ENCODE data around the gene ATAD1. TPM values are rescaled to one million over a fixed set of nuclear protein-coding genes. Genes with fewer than 3 reads are reported as not detected.
"Not testable (repeated sequence)": the region's sequence is repeated elsewhere in the genome, so short reads cannot be mapped to it uniquely, and the experiment has no call there.

The ATAD1 gene
- total and polyA plus RNA-seq, 2 donors = 30.7 to 60.6 TPM

- H3K27ac ChIP-seq (ENCODE audit: low read depth) = no peak overlapping the region
These were observed 42.2 kb upstream of the ATAD1 start for GRCh38 chr10:87860156-87860795.

DNA sequence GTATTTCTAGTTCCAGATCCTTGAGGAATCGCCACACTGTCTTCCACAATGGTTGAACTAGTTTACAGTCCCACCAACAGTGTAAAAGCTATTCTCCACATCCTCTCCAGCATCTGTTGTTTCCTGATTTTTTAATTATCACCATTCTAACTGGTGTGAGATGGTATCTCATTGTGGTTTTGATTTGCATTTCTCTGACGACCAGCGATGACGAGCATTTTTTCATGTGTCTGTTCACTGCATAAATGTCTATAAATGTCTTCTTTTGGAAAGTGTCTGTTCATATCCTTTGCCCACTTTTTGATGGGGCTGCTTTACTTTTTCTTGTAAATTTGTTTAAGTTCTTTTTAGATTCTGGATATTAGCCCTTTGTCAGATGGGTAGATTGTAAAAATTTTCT is 37.6 kb upstream of the ATAD1 start:
- not testable (repeated sequence) for H3K36me3 ChIP-seq (ENCODE audit: insufficient read depth); DNase-seq (ENCODE audit: extremely low spot score); H3K4me3 ChIP-seq (ENCODE audit: low read depth, low read length); H3K4me1 ChIP-seq (ENCODE audit: insufficient read depth); H3K27ac ChIP-seq (ENCODE audit: low read depth)
- WGBS = 90% methylated on average over 4 of the region's 4 CpGs

More at GRCh38 chr10:87860156-87860795, 42.2 kb upstream of the ATAD1 start:
- no peak for DNase-seq (ENCODE audit: extremely low spot score)
- Histone ChIP-seq H3K4me1 (ENCODE audit: insufficient read depth) (no peaks in the 10 kb centered on the region), H3K4me3 (ENCODE audit: low read depth, low read length) (no peak overlapping the region), H3K36me3 (ENCODE audit: insufficient read depth) (no peaks in the 10 kb centered on the region)
- 61% methylated on average over 3 of the region's 3 CpGs for WGBS

DNA sequence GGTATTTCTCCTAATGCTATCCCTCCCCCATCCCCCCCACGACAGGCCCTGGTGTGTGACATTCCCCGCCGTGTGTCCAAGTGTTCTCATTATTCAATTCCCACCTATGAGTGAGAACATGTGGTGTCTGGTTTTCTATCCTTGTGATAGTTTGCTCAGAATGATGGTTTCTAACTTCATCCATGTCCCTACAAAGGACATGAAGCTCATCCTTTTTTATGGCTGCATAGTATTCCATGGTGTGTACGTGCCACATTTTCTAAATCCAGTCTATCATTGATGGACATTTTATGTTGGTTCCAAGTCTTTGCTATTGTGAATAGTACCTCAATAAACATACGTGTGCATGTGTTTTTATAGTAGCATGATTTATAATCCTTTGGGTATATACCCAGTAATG is 37.2 kb upstream of the ATAD1 start:
- not testable (repeated sequence) for H3K4me1 ChIP-seq (ENCODE audit: insufficient read depth); H3K27ac ChIP-seq (ENCODE audit: low read depth); DNase-seq (ENCODE audit: extremely low spot score); H3K36me3 ChIP-seq (ENCODE audit: insufficient read depth); H3K4me3 ChIP-seq (ENCODE audit: low read depth, low read length)
- 94% methylated on average over 5 of the region's 5 CpGs for WGBS

GRCh38 chr10:87852089-87852488 is 34.1 kb upstream of the ATAD1 start:
- DNase-seq (ENCODE audit: extremely low spot score) = no peak
- Histone ChIP-seq H3K27ac (ENCODE audit: low read depth) (no peak overlapping the region), H3K36me3 (ENCODE audit: insufficient read depth) (no peaks in the 10 kb centered on the region), H3K4me1 (ENCODE audit: insufficient read depth) (no peaks in the 10 kb centered on the region), H3K4me3 (ENCODE audit: low read depth, low read length) (no peak overlapping the region)
- WGBS = 86% methylated on average over 1 of the region's 1 CpG

- peaks cover 2% of the 10 kb centered on the region for H3K36me3 ChIP-seq (ENCODE audit: insufficient read depth)
- H3K4me3 ChIP-seq (ENCODE audit: low read depth, low read length) = no peak overlapping the region
- 22% methylated on average over 5 of the region's 5 CpGs for WGBS
- no peak overlapping the region for H3K27ac ChIP-seq (ENCODE audit: low read depth)
- no peaks in the 10 kb centered on the region for H3K4me1 ChIP-seq (ENCODE audit: insufficient read depth)
- DNase-seq (ENCODE audit: extremely low spot score) = no peak
These were observed 32.7 kb upstream of the ATAD1 start for GRCh38 chr10:87850742-87851205.

- H3K27ac ChIP-seq (ENCODE audit: low read depth) = no peak overlapping the region
- peaks cover 2% of the 10 kb centered on the region for H3K36me3 ChIP-seq (ENCODE audit: insufficient read depth)
- no peak overlapping the region for H3K4me3 ChIP-seq (ENCODE audit: low read depth, low read length)
- no peaks in the 10 kb centered on the region for H3K4me1 ChIP-seq (ENCODE audit: insufficient read depth)
- DNase-seq (ENCODE audit: extremely low spot score) = no peak
These were observed 31.0 kb upstream of the ATAD1 start for GRCh38 chr10:87849001-87849400.

- Histone ChIP-seq H3K4me3 (ENCODE audit: low read depth, low read length) (no peak overlapping the region), H3K27ac (ENCODE audit: low read depth) (no peak overlapping the region), H3K36me3 (ENCODE audit: insufficient read depth) (peaks cover 2% of the 10 kb centered on the region), H3K4me1 (ENCODE audit: insufficient read depth) (no peaks in the 10 kb centered on the region)
- DNase-seq (ENCODE audit: extremely low spot score) = no peak
These were observed 29.5 kb upstream of the ATAD1 start for GRCh38 chr10:87847550-87847949.

DNA sequence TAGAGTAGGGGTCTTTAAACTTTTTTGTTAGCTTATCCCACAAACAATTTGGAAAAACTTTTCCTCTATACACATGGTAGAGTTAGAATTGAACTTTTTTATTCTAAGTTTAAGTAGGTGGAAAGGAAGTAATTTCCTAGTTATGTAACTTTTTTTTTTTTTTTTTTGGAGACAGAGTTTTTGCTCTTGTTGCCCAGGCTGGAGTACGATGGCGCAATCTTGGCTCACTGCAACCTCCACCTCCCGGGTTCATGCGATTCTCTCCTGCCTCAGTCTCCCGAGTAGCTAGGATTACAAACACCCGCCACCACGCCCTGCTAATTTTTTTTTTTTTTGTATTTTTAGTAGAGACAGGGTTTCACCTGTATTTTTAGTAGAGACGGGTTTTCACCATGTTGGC is 28.7 kb upstream of the ATAD1 start:
- WGBS = 95% methylated on average over 8 of the region's 8 CpGs
- not testable (repeated sequence) for H3K4me1 ChIP-seq (ENCODE audit: insufficient read depth); DNase-seq (ENCODE audit: extremely low spot score); H3K36me3 ChIP-seq (ENCODE audit: insufficient read depth); H3K27ac ChIP-seq (ENCODE audit: low read depth); H3K4me3 ChIP-seq (ENCODE audit: low read depth, low read length)

GRCh38 chr10:87846023-87846422 is 28.0 kb upstream of the ATAD1 start:
- WGBS = 48% methylated on average over 7 of the region's 7 CpGs
- Histone ChIP-seq H3K4me1 (ENCODE audit: insufficient read depth) (no peaks in the 10 kb centered on the region), H3K27ac (ENCODE audit: low read depth) (no peak overlapping the region), H3K36me3 (ENCODE audit: insufficient read depth) (peaks cover 2% of the 10 kb centered on the region), H3K4me3 (ENCODE audit: low read depth, low read length) (no peak overlapping the region)
- DNase-seq (ENCODE audit: extremely low spot score) = no peak

DNA sequence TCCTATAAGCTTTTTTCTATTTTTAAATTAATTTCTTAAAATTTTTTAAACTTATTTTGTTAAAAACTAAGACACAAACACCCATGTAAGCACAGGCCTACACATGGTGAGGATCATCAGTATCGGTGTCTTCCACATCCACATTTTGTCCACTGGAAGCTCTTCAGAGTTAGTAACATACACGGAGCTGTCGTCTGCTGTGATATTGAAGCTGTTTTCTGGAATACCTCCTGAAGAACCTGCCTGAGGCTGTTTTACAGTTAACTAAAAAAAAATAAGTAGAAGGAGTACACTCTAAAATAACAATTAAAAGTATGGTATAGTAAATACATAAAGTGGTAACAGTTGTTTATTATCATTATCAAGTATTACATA is 27.6 kb upstream of the ATAD1 start:
- H3K4me1 ChIP-seq (ENCODE audit: insufficient read depth) = no peaks in the 10 kb centered on the region
- no peak overlapping the region for H3K4me3 ChIP-seq (ENCODE audit: low read depth, low read length)
- peaks cover 2% of the 10 kb centered on the region for H3K36me3 ChIP-seq (ENCODE audit: insufficient read depth)
- no peak for DNase-seq (ENCODE audit: extremely low spot score)
- no peak overlapping the region for H3K27ac ChIP-seq (ENCODE audit: low read depth)
- WGBS = 83% methylated on average over 3 of the region's 3 CpGs

GRCh38 chr10:87844837-87845623 is 27.0 kb upstream of the ATAD1 start:
- Histone ChIP-seq H3K4me1 (ENCODE audit: insufficient read depth) (no peaks in the 10 kb centered on the region), H3K4me3 (ENCODE audit: low read depth, low read length) (no peak overlapping the region), H3K36me3 (ENCODE audit: insufficient read depth) (peaks cover 2% of the 10 kb centered on the region), H3K27ac (ENCODE audit: low read depth) (no peak overlapping the region)
- WGBS = 38% methylated on average over 1 of the region's 1 CpG
- no peak for DNase-seq (ENCODE audit: extremely low spot score)

- no peak overlapping the region for H3K27ac ChIP-seq (ENCODE audit: low read depth)
- DNase-seq (ENCODE audit: extremely low spot score) = no peak
- WGBS = 98% methylated on average over 4 of the region's 4 CpGs
- H3K36me3 ChIP-seq (ENCODE audit: insufficient read depth) = peaks cover 2% of the 10 kb centered on the region
- H3K4me3 ChIP-seq (ENCODE audit: low read depth, low read length) = no peak overlapping the region
- no peaks in the 10 kb centered on the region for H3K4me1 ChIP-seq (ENCODE audit: insufficient read depth)
These were observed 25.7 kb upstream of the ATAD1 start for GRCh38 chr10:87843714-87844113.

DNA sequence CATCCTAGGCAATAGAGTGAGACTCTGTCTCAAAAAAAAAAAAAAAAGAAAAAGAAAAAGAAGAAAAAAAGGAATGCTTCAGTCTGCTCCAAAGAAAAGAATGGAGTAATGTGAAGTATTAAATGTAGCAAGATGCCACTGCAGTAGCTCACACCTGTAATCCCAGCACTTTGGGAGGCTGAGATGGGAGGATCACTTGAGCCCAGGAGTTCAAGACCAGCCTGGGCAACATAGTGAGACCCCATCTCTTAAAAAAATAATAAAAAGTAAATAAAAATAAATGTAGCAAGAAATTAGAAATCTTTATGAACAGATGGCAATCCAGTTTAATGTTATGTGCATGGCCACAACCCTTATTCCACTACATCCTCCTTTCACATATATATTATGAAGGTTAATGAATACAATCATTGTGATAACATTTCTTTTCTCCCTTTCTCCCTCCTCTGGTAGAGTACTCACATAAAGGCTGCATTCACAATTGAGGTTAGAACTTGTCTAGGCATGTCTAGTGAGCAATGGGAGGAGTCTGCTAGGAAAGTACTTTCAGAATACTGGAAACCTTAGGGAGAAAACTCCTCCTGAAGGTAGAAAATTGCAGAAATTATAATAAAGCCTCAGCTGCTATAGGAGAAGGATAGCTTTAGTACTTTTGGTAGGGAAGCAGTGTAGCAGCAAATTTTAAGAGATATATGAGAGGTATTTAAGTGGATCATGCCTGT is 24.9 kb upstream of the ATAD1 start:
- peaks cover 2% of the 10 kb centered on the region for H3K36me3 ChIP-seq (ENCODE audit: insufficient read depth)
- H3K4me3 ChIP-seq (ENCODE audit: low read depth, low read length) = no peak overlapping the region
- no peaks in the 10 kb centered on the region for H3K4me1 ChIP-seq (ENCODE audit: insufficient read depth)
- H3K27ac ChIP-seq (ENCODE audit: low read depth) = no peak overlapping the region
- no peak for DNase-seq (ENCODE audit: extremely low spot score)

GRCh38 chr10:87842220-87842641 is 24.2 kb upstream of the ATAD1 start:
- H3K4me3 ChIP-seq (ENCODE audit: low read depth, low read length) = no peak overlapping the region
- 90% methylated on average over 1 of the region's 1 CpG for WGBS
- H3K4me1 ChIP-seq (ENCODE audit: insufficient read depth) = no peaks in the 10 kb centered on the region
- no peak overlapping the region for H3K27ac ChIP-seq (ENCODE audit: low read depth)
- peaks cover 2% of the 10 kb centered on the region for H3K36me3 ChIP-seq (ENCODE audit: insufficient read depth)
- DNase-seq (ENCODE audit: extremely low spot score) = no peak

Data from urinary bladder (tissue), 4 donors.